ENCODE measurements around the gene SLC16A14. TPM values are rescaled to one million over a fixed set of nuclear protein-coding genes. Genes with fewer than 3 reads are reported as not detected.

The SLC16A14 gene
- 3.2 and 6.2 TPM in 2 replicates for total RNA-seq

GRCh38 chr2:230068651-230069055 lies at the start of gene SLC16A14:
Gene SLC16A14 (minus strand): TSS chr2:230068924. CDS start chr2:230059352, 9,572 bp downstream.

Other genes starting within 250 kb of the SLC16A14 start
- gene TRIP12, start 146.9 kb downstream of the SLC16A14 start, total RNA-seq: 323 and 338 TPM in 2 replicates
- gene FBXO36, start 146.4 kb downstream of the SLC16A14 start, total RNA-seq: 2.4 and 2.5 TPM in 2 replicates
- gene SP110, start 151.1 kb upstream of the SLC16A14 start, total RNA-seq: 7.5 and 15.4 TPM in 2 replicates
- 0.19 and 0.40 TPM in 2 replicates for gene SP140, start 156.8 kb upstream of the SLC16A14 start, total RNA-seq